Osteoblast (primary cell): ENCODE data around the gene PPP1R9A. TPM values are rescaled to one million over a fixed set of nuclear protein-coding genes. Genes with fewer than 3 reads are reported as not detected.

ENCODE experiments used
- DNase-seq: peaks from one replicate; pipeline ENCODE4 v3.0.0; 2011; ENCODE audit warnings: low spot score, mixed read lengths; ENCODE audit not compliant: insufficient read length; ENCODE audit errors: missing footprints
- H2AFZ ChIP-seq: 2 replicates; pipeline ENCODE4 v1.6.0; 2011; ENCODE audit warnings: mild to moderate bottlenecking, low read length
- H3K27ac ChIP-seq: 2 replicates; pipeline ENCODE4 v1.5.1; 2011; ENCODE audit warnings: mild to moderate bottlenecking, low read depth, low read length, moderate library complexity
- H3K27me3 ChIP-seq: 2 replicates; pipeline ENCODE4 v1.6.0; 2012; ENCODE audit warnings: mild to moderate bottlenecking, control low read depth, inconsistent platforms, low read length, moderate library complexity; ENCODE audit not compliant: insufficient read depth
- H3K36me3 ChIP-seq: 2 replicates; pipeline ENCODE4 v1.5.1; 2011; ENCODE audit warnings: mild to moderate bottlenecking, low read length, control low read depth, moderate library complexity; ENCODE audit not compliant: insufficient read depth
- H3K4me1 ChIP-seq: 2 replicates; pipeline ENCODE4 v1.5.1; 2011; ENCODE audit warnings: mild to moderate bottlenecking, low read length, control low read depth, moderate library complexity; ENCODE audit not compliant: insufficient read depth
- H3K4me2 ChIP-seq: 2 replicates; pipeline ENCODE4 v1.6.0; 2011; ENCODE audit warnings: mild to moderate bottlenecking, low read length; ENCODE audit not compliant: insufficient read depth
- H3K4me3 ChIP-seq: fragments of 200-600 bp; sonication (generic); 3 replicates; pipeline ENCODE4 v1.5.1; 2012; ENCODE audit warnings: mild to moderate bottlenecking, low read length, inconsistent platforms; ENCODE audit not compliant: insufficient read depth
- H3K79me2 ChIP-seq: 2 replicates; pipeline ENCODE4 v1.6.0; 2012; ENCODE audit warnings: mild to moderate bottlenecking, low read length, control low read depth, inconsistent platforms; ENCODE audit not compliant: insufficient read depth
- H3K9me3 ChIP-seq: 2 replicates; pipeline ENCODE4 v1.5.1; 2011; ENCODE audit warnings: low read depth, low read length, control low read depth
- H4K20me1 ChIP-seq: 2 replicates; pipeline ENCODE4 v1.6.0; 2012; ENCODE audit warnings: mild to moderate bottlenecking, low read length, control low read depth; ENCODE audit not compliant: insufficient read depth
- total RNA-seq: library from RNA; depleted of rRNA; stranded (reverse); fragments of >200 nt; gene quantifications from 2 replicates; pipeline ENCODE4 v1.2.3, GENCODE V29; 2012
- TF ChIP-seq, protein P1 (sequence below): IDR thresholded peaks from 2 replicates; pipeline ENCODE4 v1.5.1; 2011; ENCODE audit warnings: mild to moderate bottlenecking, low read depth, low read length, moderate library complexity; ENCODE audit errors: extremely low read depth

The PPP1R9A gene
- total RNA-seq, 1 donor: under 0.01 TPM

- H4K20me1 ChIP-seq: no peaks in the 10 kb centered on the region
- H3K4me1 ChIP-seq: no peaks in the 10 kb centered on the region
- no peak overlapping the region for H3K27ac ChIP-seq
- H3K36me3 ChIP-seq: no peaks in the 10 kb centered on the region
- no peaks in the 10 kb centered on the region for H3K27me3 ChIP-seq
- no peak overlapping the region for H3K4me2 ChIP-seq
- H3K9me3 ChIP-seq: no peaks in the 10 kb centered on the region
- DNase-seq: no peak
- no peak overlapping the region for H3K4me3 ChIP-seq
- no peaks in the 10 kb centered on the region for H3K79me2 ChIP-seq
- no peak overlapping the region for H2AFZ ChIP-seq
- TF ChIP-seq, protein P1, sequence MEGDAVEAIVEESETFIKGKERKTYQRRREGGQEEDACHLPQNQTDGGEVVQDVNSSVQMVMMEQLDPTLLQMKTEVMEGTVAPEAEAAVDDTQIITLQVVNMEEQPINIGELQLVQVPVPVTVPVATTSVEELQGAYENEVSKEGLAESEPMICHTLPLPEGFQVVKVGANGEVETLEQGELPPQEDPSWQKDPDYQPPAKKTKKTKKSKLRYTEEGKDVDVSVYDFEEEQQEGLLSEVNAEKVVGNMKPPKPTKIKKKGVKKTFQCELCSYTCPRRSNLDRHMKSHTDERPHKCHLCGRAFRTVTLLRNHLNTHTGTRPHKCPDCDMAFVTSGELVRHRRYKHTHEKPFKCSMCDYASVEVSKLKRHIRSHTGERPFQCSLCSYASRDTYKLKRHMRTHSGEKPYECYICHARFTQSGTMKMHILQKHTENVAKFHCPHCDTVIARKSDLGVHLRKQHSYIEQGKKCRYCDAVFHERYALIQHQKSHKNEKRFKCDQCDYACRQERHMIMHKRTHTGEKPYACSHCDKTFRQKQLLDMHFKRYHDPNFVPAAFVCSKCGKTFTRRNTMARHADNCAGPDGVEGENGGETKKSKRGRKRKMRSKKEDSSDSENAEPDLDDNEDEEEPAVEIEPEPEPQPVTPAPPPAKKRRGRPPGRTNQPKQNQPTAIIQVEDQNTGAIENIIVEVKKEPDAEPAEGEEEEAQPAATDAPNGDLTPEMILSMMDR: no peak
Observed at GRCh38 chr7:95276114-95276513, 368.7 kb downstream of the PPP1R9A start.

- TF ChIP-seq, protein P1: no peak
- H3K9me3 ChIP-seq: no peaks in the 10 kb centered on the region
- no peaks in the 10 kb centered on the region for H3K36me3 ChIP-seq
- no peak overlapping the region for H2AFZ ChIP-seq
- no peak overlapping the region for H3K4me3 ChIP-seq
- H3K4me2 ChIP-seq: no peak overlapping the region
- DNase-seq: no peak
- peaks cover 5% of the 10 kb centered on the region for H3K27me3 ChIP-seq
- H4K20me1 ChIP-seq: no peaks in the 10 kb centered on the region
- H3K4me1 ChIP-seq: no peaks in the 10 kb centered on the region
- H3K79me2 ChIP-seq: no peaks in the 10 kb centered on the region
- no peak overlapping the region for H3K27ac ChIP-seq
Observed at GRCh38 chr7:95279417-95279816, 372.0 kb downstream of the PPP1R9A start.

- Histone ChIP-seq H3K79me2 (no peaks in the 10 kb centered on the region), H3K36me3 (no peaks in the 10 kb centered on the region), H4K20me1 (no peaks in the 10 kb centered on the region), H3K27ac (no peak overlapping the region), H3K4me1 (no peaks in the 10 kb centered on the region), H3K4me3 (no peak overlapping the region), H3K4me2 (no peak overlapping the region), H3K27me3 (peaks cover 11% of the 10 kb centered on the region), H2AFZ (no peak overlapping the region), H3K9me3 (no peaks in the 10 kb centered on the region)
- DNase-seq: no peak
- TF ChIP-seq, protein P1: no peak
Observed at GRCh38 chr7:95286096-95286495, 378.7 kb downstream of the PPP1R9A start.

GRCh38 chr7:95290166-95290830 is 382.9 kb downstream of the PPP1R9A start:
- Histone ChIP-seq H3K27me3 (peaks cover 6% of the 10 kb centered on the region), H3K36me3 (no peaks in the 10 kb centered on the region), H3K4me1 (no peaks in the 10 kb centered on the region), H3K4me3 (no peak overlapping the region), H4K20me1 (no peaks in the 10 kb centered on the region), H3K4me2 (no peak overlapping the region), H3K79me2 (no peaks in the 10 kb centered on the region), H3K9me3 (no peaks in the 10 kb centered on the region), H3K27ac (no peak overlapping the region), H2AFZ (no peak overlapping the region)
- DNase-seq: no peak
- TF ChIP-seq, protein P1: no peak
